ENCODE results near the gene DNAJC15.
"Not testable (repeated sequence)": the region's sequence is repeated elsewhere in the genome, so short reads cannot be mapped to it uniquely, and the experiment has no call there.

DNAJC15 gene

GRCh38 chr13:43046259-43046658, 22.9 kb downstream of the DNAJC15 start:
- DNase-seq, result no peak

- DNase-seq, result peak; percentile 33
These were observed 31.7 kb downstream of the DNAJC15 start for GRCh38 chr13:43054803-43055802.

GRCh38 chr13:43057653-43058317, 34.4 kb downstream of the DNAJC15 start:
- peak; percentile 37 for DNase-seq

- DNase-seq, result peak; percentile 40
These were observed 34.9 kb downstream of the DNAJC15 start for GRCh38 chr13:43058318-43058674.

GRCh38 chr13:43058831-43059230, 35.4 kb downstream of the DNAJC15 start:
- DNase-seq, result no peak

GRCh38 chr13:43059779-43060178, 36.4 kb downstream of the DNAJC15 start:
- not testable (repeated sequence) for DNase-seq

- not testable (repeated sequence) for DNase-seq
These were observed 37.4 kb downstream of the DNAJC15 start for GRCh38 chr13:43060806-43061205.

- DNase-seq, result peak; percentile 27
These were observed 38.3 kb downstream of the DNAJC15 start for GRCh38 chr13:43061496-43062280.

- no peak for DNase-seq
These were observed 48.4 kb downstream of the DNAJC15 start for GRCh38 chr13:43071824-43072223.

GRCh38 chr13:43072394-43072793, 49.0 kb downstream of the DNAJC15 start:
- DNase-seq, result no peak

- peak; percentile 55 for DNase-seq
These were observed 51.6 kb downstream of the DNAJC15 start for GRCh38 chr13:43074824-43075510.

GRCh38 chr13:43075511-43075902, 52.1 kb downstream of the DNAJC15 start:
- DNase-seq, result not testable (repeated sequence)

- no peak for DNase-seq
These were observed 53.7 kb downstream of the DNAJC15 start for GRCh38 chr13:43077046-43077445.

GRCh38 chr13:43077461-43077860, 54.1 kb downstream of the DNAJC15 start:
- no peak for DNase-seq

- DNase-seq, result no peak
These were observed 54.5 kb downstream of the DNAJC15 start for GRCh38 chr13:43077906-43078305.

- DNase-seq, result no peak
These were observed 55.0 kb downstream of the DNAJC15 start for GRCh38 chr13:43078399-43078798.

GRCh38 chr13:43079392-43079931, 56.1 kb downstream of the DNAJC15 start:
- DNase-seq, result no peak

GRCh38 chr13:43080199-43080598, 56.8 kb downstream of the DNAJC15 start:
- DNase-seq, result no peak

GRCh38 chr13:43081866-43082265, 58.5 kb downstream of the DNAJC15 start:
- no peak for DNase-seq

GRCh38 chr13:43083750-43084149, 60.4 kb downstream of the DNAJC15 start:
- DNase-seq, result no peak

GRCh38 chr13:43085545-43085944, 62.2 kb downstream of the DNAJC15 start:
- peak; percentile 9 for DNase-seq

GRCh38 chr13:43086181-43086580, 62.8 kb downstream of the DNAJC15 start:
- no peak for DNase-seq

All from activated CD4-positive, alpha-beta T cell treated with anti-CD3 and anti-CD28 coated beads, Interleukin-10, Interleukin-2, amounts not matched to agents 100 ng/mL and 50 ng/mL, durations not matched to agents 16 hours and 8 hours (primary cell).